NCI-H526 treated with DMSO at 0.1 percent for 48 hours (cell line): ENCODE measurements around the gene MLH3.
A peak's percentile ranks its signal among the peaks of the same experiment; 100 is the strongest.
"Not testable (repeated sequence)": the region's sequence is repeated elsewhere in the genome, so short reads cannot be mapped to it uniquely, and the experiment has no call there.

Experiments
- DNase-seq: peaks from one replicate; lab custom pipeline; 2025; lab: John Stamatoyannopoulos, UW

Gene MLH3

GRCh38 chr14:75025082-75025481 lies 26.2 kb downstream of the MLH3 start:
- no peak for DNase-seq

GRCh38 chr14:75023108-75023507 lies 28.2 kb downstream of the MLH3 start:
- no peak for DNase-seq

GRCh38 chr14:75022655-75023054 lies 28.6 kb downstream of the MLH3 start:
- no peak for DNase-seq

- DNase-seq = no peak
Observed at GRCh38 chr14:75018694-75019093, 32.6 kb downstream of the MLH3 start.

- DNase-seq = no peak
Observed at GRCh38 chr14:75016815-75017214, 34.5 kb downstream of the MLH3 start.

- DNase-seq = no peak
Observed at GRCh38 chr14:75015496-75015895, 35.8 kb downstream of the MLH3 start.

GRCh38 chr14:75013290-75013689 lies 38.0 kb downstream of the MLH3 start:
- no peak for DNase-seq

GRCh38 chr14:75011356-75011994 lies 39.8 kb downstream of the MLH3 start:
- DNase-seq = no peak

GRCh38 chr14:75010472-75011093 lies 40.7 kb downstream of the MLH3 start:
- no peak for DNase-seq

GRCh38 chr14:75009176-75009575 lies 42.1 kb downstream of the MLH3 start:
- no peak for DNase-seq

- DNase-seq = no peak
Observed at GRCh38 chr14:75005357-75005756, 45.9 kb downstream of the MLH3 start.

- no peak for DNase-seq
Observed at GRCh38 chr14:75003250-75004027, 47.8 kb downstream of the MLH3 start.

GRCh38 chr14:75002392-75003249 lies 48.6 kb downstream of the MLH3 start, which contains the start of gene EIF2B2:
TSS of gene EIF2B2 (plus strand) at chr14:75002921. CDS start at chr14:75002991, 70 bp downstream.
- DNase-seq = peak; percentile 90

GRCh38 chr14:75001899-75002298 lies 49.4 kb downstream of the MLH3 start:
- DNase-seq = no peak

GRCh38 chr14:75001261-75001660 lies 50.0 kb downstream of the MLH3 start:
- DNase-seq = no peak

- not testable (repeated sequence) for DNase-seq
Observed at GRCh38 chr14:74995781-74996180, 55.5 kb downstream of the MLH3 start.

GRCh38 chr14:74994182-74994581 lies 57.1 kb downstream of the MLH3 start:
- DNase-seq = not testable (repeated sequence)

GRCh38 chr14:74988993-74989392 lies 62.3 kb downstream of the MLH3 start:
- DNase-seq = no peak

GRCh38 chr14:74988131-74988530 lies 63.1 kb downstream of the MLH3 start:
- no peak for DNase-seq

- DNase-seq = no peak
Observed at GRCh38 chr14:74985806-74986205, 65.5 kb downstream of the MLH3 start.

- DNase-seq = no peak
Observed at GRCh38 chr14:74985028-74985310, 66.3 kb downstream of the MLH3 start.
